HEK293T (cell line): ENCODE results near the gene FBXL19.

Source experiments
- ARNT ChIP-seq: fragments of 450-650 bp; IDR thresholded peaks from 2 replicates; pipeline ENCODE4 v1.6.1; 2017; ENCODE audit warnings: mild to moderate bottlenecking
- BHLHE40 ChIP-seq: fragments of 450-650 bp; IDR thresholded peaks from 2 replicates; pipeline ENCODE4 v1.6.1; 2016; ENCODE audit warnings: mild to moderate bottlenecking, moderate library complexity, borderline replicate concordance
- FOXA1 ChIP-seq: fragments of 450-650 bp; IDR thresholded peaks from 2 replicates; pipeline ENCODE4 v1.6.1; 2016; ENCODE audit warnings: mild to moderate bottlenecking
- FOXM1 ChIP-seq: fragments of 450-650 bp; IDR thresholded peaks from 2 replicates; pipeline ENCODE4 v1.6.1; 2017; ENCODE audit warnings: mild to moderate bottlenecking, borderline replicate concordance
- HDGF ChIP-seq: fragments of 450-650 bp; IDR thresholded peaks from 2 replicates; pipeline ENCODE4 v1.6.1; 2017; ENCODE audit warnings: antibody characterized with exemption, borderline replicate concordance
- L3MBTL2 ChIP-seq: fragments of 450-650 bp; conservative IDR thresholded peaks from 2 replicates; pipeline ENCODE4 v1.6.1; 2016; ENCODE audit warnings: mild to moderate bottlenecking
- NFRKB ChIP-seq: fragments of 450-650 bp; IDR thresholded peaks from 2 replicates; pipeline ENCODE4 v1.6.1; 2016; ENCODE audit warnings: mild to moderate bottlenecking, moderate library complexity
- SP1 ChIP-seq: fragments of 450-650 bp; IDR thresholded peaks from 2 replicates; pipeline ENCODE4 v1.6.1; 2017
- SUZ12 ChIP-seq: fragments of 450-650 bp; IDR thresholded peaks from 2 replicates; pipeline ENCODE4 v1.6.1; 2016; ENCODE audit warnings: mild to moderate bottlenecking
- TARDBP ChIP-seq: fragments of 450-650 bp; IDR thresholded peaks from 2 replicates; pipeline ENCODE4 v1.6.1; 2016
- ZNF384 ChIP-seq: fragments of 450-650 bp; IDR thresholded peaks from 2 replicates; pipeline ENCODE4 v1.6.1; 2016

DNA sequence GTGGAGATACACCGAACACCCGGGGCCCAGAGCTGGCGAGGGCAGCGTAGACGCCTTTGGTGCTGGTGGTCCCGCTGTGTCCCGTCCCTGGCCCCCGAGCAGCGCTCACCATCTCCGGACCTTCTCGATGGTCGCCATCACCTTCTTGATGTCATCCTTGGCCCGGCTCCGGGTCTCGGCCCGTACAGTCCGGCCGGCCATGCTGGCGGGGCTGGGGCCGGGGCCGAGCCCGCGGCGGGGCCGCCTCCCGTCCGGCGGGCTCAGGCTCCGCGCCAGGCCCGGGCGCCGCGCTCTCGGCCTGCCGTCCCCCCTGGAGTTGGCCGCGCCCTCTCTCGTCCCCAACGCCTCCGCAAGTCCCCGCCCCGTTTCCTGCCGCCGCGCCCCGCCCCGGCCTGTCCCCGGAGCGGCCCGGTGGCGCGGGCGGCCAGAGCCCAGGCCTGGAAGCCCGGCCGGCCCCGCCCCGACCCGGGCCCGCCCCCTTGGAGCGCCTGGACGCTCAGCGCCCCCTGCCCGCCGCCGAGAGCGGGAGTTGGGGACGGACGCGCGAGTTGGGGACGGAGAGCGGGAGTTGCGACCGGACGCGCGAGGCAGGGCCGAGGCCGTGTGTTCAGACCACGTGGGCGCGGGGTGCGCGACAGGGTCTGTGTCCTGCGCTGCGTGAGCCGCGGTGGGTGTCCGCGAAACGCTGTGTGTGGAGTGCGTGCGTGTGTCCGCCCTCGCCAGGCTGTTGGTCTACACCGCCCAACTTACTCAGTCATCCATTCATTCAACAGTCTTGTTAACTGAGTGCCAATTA, 29.4 kb upstream of the FBXL19 start, which contains the start of gene BCL7C:
- TF ChIP-seq BHLHE40: no peak
- TF ChIP-seq NFRKB: no peak
- no peak for TF ChIP-seq SP1
- no peak for TF ChIP-seq FOXA1
- TF ChIP-seq HDGF: no peak
- TF ChIP-seq L3MBTL2: peak; percentile 100
- no peak for TF ChIP-seq ZNF384
- 0 out of 2 replicates have a peak, but pooled peaks have one; percentile 29 for TF ChIP-seq FOXM1
- TF ChIP-seq TARDBP: peak; percentile 89
- no peak for TF ChIP-seq SUZ12
- TF ChIP-seq ARNT: 0 out of 2 replicates have a peak, but pooled peaks have one; percentile 35
